Activated B cell treated with CpG ODN at 0.5 μM for 24 hours (primary cell): ENCODE data around the gene EPGN. TPM values are rescaled to one million over a fixed set of nuclear protein-coding genes. Genes with fewer than 3 reads are reported as not detected.

Experiments used
- ATAC-seq: fragments of 200-7000 bp; cut with Tn5 transposase; one replicate; pipeline ENCODE4 v1.10.0; 2021; ENCODE audit warnings: low read depth, mild to moderate bottlenecking, moderate library complexity
- CTCF ChIA-PET: fragments of 350-600 bp; sonication (Branson Sonifier 250); formaldehyde crosslinking; loops from one replicate; lab custom pipeline; 2021; ENCODE audit warnings: antibody characterized with exemption; lab: Charles Lee
- POLR2A ChIA-PET: fragments of 350-600 bp; sonication (Branson Sonifier 250); formaldehyde crosslinking; loops from one replicate; lab custom pipeline; 2021; ENCODE audit warnings: antibody characterized with exemption; lab: Charles Lee
- DNase-seq: peaks from one replicate; pipeline ENCODE4 v3.0.0; 2022
- H3K27ac Mint-ChIP-seq: one replicate; pipeline ENCODE4 v1.8.0; 2020; ENCODE audit warnings: mixed read lengths
- H3K27me3 Mint-ChIP-seq: one replicate; pipeline ENCODE4 v1.8.0; 2021; ENCODE audit warnings: mixed read lengths
- H3K36me3 Mint-ChIP-seq: one replicate; pipeline ENCODE4 v1.8.0; 2021; ENCODE audit warnings: low read depth, mixed read lengths
- H3K4me1 Mint-ChIP-seq: one replicate; pipeline ENCODE4 v1.8.0; 2021; ENCODE audit warnings: mixed read lengths
- H3K4me3 Mint-ChIP-seq: one replicate; pipeline ENCODE4 v1.8.0; 2020; ENCODE audit warnings: mild to moderate bottlenecking, mixed read lengths
- H3K9me3 Mint-ChIP-seq: one replicate; pipeline ENCODE4 v1.8.0; 2020; ENCODE audit warnings: mixed read lengths
- CTCF ChIP-seq: fragments of 200-600 bp; IDR thresholded peaks from one replicate; pipeline ENCODE4 v1.8.0; 2022; ENCODE audit warnings: antibody characterized with exemption, mild to moderate bottlenecking
- intact Hi-C: fragments of 100-400 bp; cut with micrococcal nuclease; formaldehyde crosslinking; loops from one replicate; pipeline ENCODE4 v1.15.1; 2024
- total RNA-seq: library from RNA; stranded (reverse); gene quantifications from 2 replicates; pipeline ENCODE4 v1.2.3, GENCODE V29; 2022

Gene EPGN
- total RNA-seq, 1 donor from 2014 or later, result not detected

GRCh38 chr4:74291471-74291870 is 16.8 kb upstream of the EPGN start:
- intact Hi-C loops, result no loop called here
- no peak for DNase-seq
- Mint-ChIP-seq H3K27me3 (no peaks in the 10 kb centered on the region), H3K4me1 (no peaks in the 10 kb centered on the region), H3K9me3 (no peaks in the 10 kb centered on the region), H3K4me3 (no peak overlapping the region), H3K27ac (no peak overlapping the region), H3K36me3 (no peaks in the 10 kb centered on the region)
- POLR2A ChIA-PET, result no interaction called here
- TF ChIP-seq CTCF, result no peak
- ATAC-seq, result no peak
- CTCF ChIA-PET, result no interaction called here

GRCh38 chr4:74292111-74292870 is 16.0 kb upstream of the EPGN start:
- intact Hi-C loops, result no loop called here

GRCh38 chr4:74293558-74293957 is 14.7 kb upstream of the EPGN start:
- H3K4me1 Mint-ChIP-seq, result no peaks in the 10 kb centered on the region
- ChIA-PET POLR2A (no interaction called here), CTCF (no interaction called here)
- H3K36me3 Mint-ChIP-seq, result no peaks in the 10 kb centered on the region
- H3K9me3 Mint-ChIP-seq, result no peaks in the 10 kb centered on the region
- DNase-seq (no peak), ATAC-seq (no peak)
- no peaks in the 10 kb centered on the region for H3K27me3 Mint-ChIP-seq
- intact Hi-C loops, result no loop called here
- H3K27ac Mint-ChIP-seq, result no peak overlapping the region
- no peak overlapping the region for H3K4me3 Mint-ChIP-seq
- TF ChIP-seq CTCF, result no peak

More at GRCh38 chr4:74292111-74292870, 16.0 kb upstream of the EPGN start:
- no peaks in the 10 kb centered on the region for H3K4me1 Mint-ChIP-seq
- no peak overlapping the region for H3K27ac Mint-ChIP-seq
- H3K4me3 Mint-ChIP-seq, result no peak overlapping the region
- no peak for TF ChIP-seq CTCF
- DNase-seq (no peak), ATAC-seq (no peak)
- ChIA-PET POLR2A (no interaction called here), CTCF (no interaction called here)
- H3K36me3 Mint-ChIP-seq, result no peaks in the 10 kb centered on the region
- no peaks in the 10 kb centered on the region for H3K9me3 Mint-ChIP-seq
- H3K27me3 Mint-ChIP-seq, result no peaks in the 10 kb centered on the region

GRCh38 chr4:74294681-74295080 is 13.6 kb upstream of the EPGN start:
- Mint-ChIP-seq H3K4me1 (no peaks in the 10 kb centered on the region), H3K27ac (no peak overlapping the region), H3K27me3 (no peaks in the 10 kb centered on the region), H3K9me3 (no peaks in the 10 kb centered on the region), H3K36me3 (no peaks in the 10 kb centered on the region), H3K4me3 (no peak overlapping the region)
- ChIA-PET CTCF (no interaction called here), POLR2A (no interaction called here)
- intact Hi-C loops, result no loop called here
- TF ChIP-seq CTCF, result no peak
- DNase-seq, result no peak
- no peak for ATAC-seq

GRCh38 chr4:74297539-74297938 is 10.7 kb upstream of the EPGN start:
- H3K27me3 Mint-ChIP-seq, result no peaks in the 10 kb centered on the region
- H3K9me3 Mint-ChIP-seq, result no peaks in the 10 kb centered on the region
- H3K4me1 Mint-ChIP-seq, result no peaks in the 10 kb centered on the region
- no peaks in the 10 kb centered on the region for H3K36me3 Mint-ChIP-seq
- no peak for DNase-seq
- no peak overlapping the region for H3K27ac Mint-ChIP-seq
- CTCF ChIA-PET, result no interaction called here
- no peak for TF ChIP-seq CTCF
- ATAC-seq, result no peak
- POLR2A ChIA-PET, result no interaction called here
- no peak overlapping the region for H3K4me3 Mint-ChIP-seq
- intact Hi-C loops, result no loop called here
